Prostate gland (tissue), 2 donors: ENCODE data around the gene KMT2C.

Experiments
- CTCF ChIP-seq, 4 experiments: fragments of 200-600 bp in 2 of 4; fragments of 450-650 bp in 2 of 4; sonication (generic) in 2 of 4; IDR thresholded peaks; 1 replicate in 3 of 4; 2 replicates in 1 of 4; pipeline ENCODE4 v1.5.1; 2016 to 2019; ENCODE audit warnings: antibody characterized with exemption in 4 of 4, mild to moderate bottlenecking in 2 of 4, moderate library complexity in 2 of 4
- POLR2A ChIP-seq: fragments of 450-650 bp; IDR thresholded peaks from one replicate; pipeline ENCODE4 v1.6.1; 2016; ENCODE audit warnings: antibody characterized with exemption, mild to moderate bottlenecking
- POLR2AphosphoS5 ChIP-seq: sonication (generic); formaldehyde crosslinking; IDR thresholded peaks from one replicate; pipeline ENCODE4 v1.6.1; 2017; ENCODE audit warnings: antibody characterized with exemption

- no peak for TF ChIP-seq CTCF (IDR thresholded peaks at IDR 0.05)
- TF ChIP-seq POLR2A, result no peak
- TF ChIP-seq POLR2AphosphoS5, result no peak
Observed at GRCh38 chr7:152430854-152431253, 4.9 kb downstream of the KMT2C start.
